Activated CD4-positive, alpha-beta T cell treated with anti-CD3 and anti-CD28 coated beads for 36 hours (primary cell): ENCODE measurements around the gene FOXJ3. TPM values are rescaled to one million over a fixed set of nuclear protein-coding genes. Genes with fewer than 3 reads are reported as not detected.

Experiments used
- ATAC-seq: fragments of 200-7000 bp; cut with Tn5 transposase; one replicate; pipeline ENCODE4 v1.10.0; 2021; ENCODE audit warnings: mild to moderate bottlenecking, moderate library complexity
- CTCF ChIA-PET: fragments of 350-600 bp; sonication (Branson Sonifier 250); formaldehyde crosslinking; loops from one replicate; lab custom pipeline; 2021; ENCODE audit warnings: antibody characterized with exemption; lab: Charles Lee
- POLR2A ChIA-PET: fragments of 350-600 bp; sonication (Branson Sonifier 250); formaldehyde crosslinking; loops from one replicate; lab custom pipeline; 2021; ENCODE audit warnings: antibody characterized with exemption, inconsistent platforms; lab: Charles Lee
- DNase-seq: peaks from one replicate; pipeline ENCODE4 v3.0.0-alpha.2; 2020
- H3K27ac Mint-ChIP-seq: one replicate; pipeline ENCODE4 v1.8.0; 2021; ENCODE audit warnings: mixed read lengths
- H3K27me3 Mint-ChIP-seq: one replicate; pipeline ENCODE4 v1.8.0; 2021; ENCODE audit warnings: mixed read lengths
- H3K36me3 Mint-ChIP-seq: one replicate; pipeline ENCODE4 v1.8.0; 2021; ENCODE audit warnings: low read depth, mixed read lengths
- H3K4me1 Mint-ChIP-seq: one replicate; pipeline ENCODE4 v1.8.0; 2021; ENCODE audit warnings: mixed read lengths
- H3K4me3 Mint-ChIP-seq: one replicate; pipeline ENCODE4 v1.8.0; 2021; ENCODE audit warnings: mild to moderate bottlenecking, moderate library complexity, mixed read lengths
- H3K9me3 Mint-ChIP-seq: one replicate; pipeline ENCODE4 v1.8.0; 2021; ENCODE audit warnings: low read depth, mixed read lengths
- intact Hi-C, 2 experiments: fragments of 100-400 bp; cut with DNase I in 1 of 2; cut with micrococcal nuclease in 1 of 2; formaldehyde crosslinking; loops; one replicate each; pipeline versions ENCODE4 v1.14.2 to v1.15.1; 2022 to 2024; cut with DNase I, micrococcal nuclease
- total RNA-seq, 2 experiments: library from RNA; stranded (reverse); gene quantifications; one replicate each; pipeline ENCODE4 v1.2.3, GENCODE V29; 2021

FOXJ3 gene
- total RNA-seq, 2 experiments from 2014 or later = 44.1 to 54.0 TPM

GRCh38 chr1:42319871-42320484, 15.1 kb downstream of the FOXJ3 start:
- H3K4me1 Mint-ChIP-seq = peaks cover 86% of the 10 kb centered on the region
- intact Hi-C loops = no loop called here
- H3K36me3 Mint-ChIP-seq = peaks cover 12% of the 10 kb centered on the region
- H3K9me3 Mint-ChIP-seq = no peaks in the 10 kb centered on the region
- peak; percentile 30 for ATAC-seq
- no peaks in the 10 kb centered on the region for H3K27me3 Mint-ChIP-seq
- ChIA-PET POLR2A (interaction anchor here (0.5 kb wide), 1 partner anchor 61 kb away, joined by 3 read pairs; no protein-coding TSS in a partner anchor), CTCF (interaction anchor here (0.8 kb wide), 1 partner anchor 156 kb away, joined by 3 read pairs; no protein-coding TSS in a partner anchor)
- peak; percentile 27 for DNase-seq
- H3K4me3 Mint-ChIP-seq = peak overlapping the region; percentile 55
- H3K27ac Mint-ChIP-seq = peak overlapping the region; percentile 93

GRCh38 chr1:42319128-42319851, 15.7 kb downstream of the FOXJ3 start:
- Mint-ChIP-seq H3K9me3 (no peaks in the 10 kb centered on the region), H3K27me3 (no peaks in the 10 kb centered on the region), H3K4me3 (peak overlapping the region; percentile 55), H3K36me3 (peaks cover 12% of the 10 kb centered on the region), H3K27ac (peak overlapping the region; percentile 93), H3K4me1 (peaks cover 88% of the 10 kb centered on the region)
- CTCF ChIA-PET = interaction anchor here (0.8 kb wide), 1 partner anchor 155 kb away, joined by 3 read pairs; no protein-coding TSS in a partner anchor
- ATAC-seq (peak; percentile 52), DNase-seq (peak; percentile 41)
- POLR2A ChIA-PET = no interaction called here
- intact Hi-C loops = no loop called here

- CTCF ChIA-PET = no interaction called here
- intact Hi-C loops = no loop called here
- ATAC-seq (no peak), DNase-seq (no peak)
- Mint-ChIP-seq H3K36me3 (peaks cover 12% of the 10 kb centered on the region), H3K27ac (peak overlapping the region; percentile 93), H3K4me3 (no peak overlapping the region), H3K9me3 (no peaks in the 10 kb centered on the region), H3K27me3 (no peaks in the 10 kb centered on the region), H3K4me1 (peaks cover 94% of the 10 kb centered on the region)
- POLR2A ChIA-PET = no interaction called here
Observed at GRCh38 chr1:42318601-42319000, 16.4 kb downstream of the FOXJ3 start.

- Mint-ChIP-seq H3K4me3 (no peak overlapping the region), H3K36me3 (peaks cover 9% of the 10 kb centered on the region), H3K27me3 (no peaks in the 10 kb centered on the region), H3K27ac (peak overlapping the region; percentile 72), H3K9me3 (no peaks in the 10 kb centered on the region), H3K4me1 (peaks cover 92% of the 10 kb centered on the region)
- POLR2A ChIA-PET = interaction anchor here (0.6 to 0.7 kb wide), 2 partner anchors 11 to 12 kb away, joined by 4 to 5 read pairs; no protein-coding TSS in a partner anchor
- intact Hi-C loops = no loop called here
- DNase-seq (no peak), ATAC-seq (no peak)
- CTCF ChIA-PET = interaction anchor here (0.7 to 1.1 kb wide), 3 partner anchors 16 to 20 kb away, joined by 3 to 4 read pairs (median 3); no protein-coding TSS in a partner anchor
Observed at GRCh38 chr1:42317308-42317707, 17.7 kb downstream of the FOXJ3 start.

GRCh38 chr1:42316292-42316691, 18.7 kb downstream of the FOXJ3 start:
- no peak overlapping the region for H3K27ac Mint-ChIP-seq
- H3K9me3 Mint-ChIP-seq = no peaks in the 10 kb centered on the region
- H3K27me3 Mint-ChIP-seq = no peaks in the 10 kb centered on the region
- intact Hi-C loops = no loop called here
- H3K4me1 Mint-ChIP-seq = peaks cover 92% of the 10 kb centered on the region
- H3K4me3 Mint-ChIP-seq = no peak overlapping the region
- CTCF ChIA-PET = interaction anchor here (0.6 to 1.1 kb wide), 3 partner anchors 9 to 34 kb away, joined by 3 to 4 read pairs (median 4); no protein-coding TSS in a partner anchor
- POLR2A ChIA-PET = no interaction called here
- peaks cover 6% of the 10 kb centered on the region for H3K36me3 Mint-ChIP-seq
- ATAC-seq = no peak
- no peak for DNase-seq

- DNase-seq (no peak), ATAC-seq (no peak)
- peaks cover 9% of the 10 kb centered on the region for H3K36me3 Mint-ChIP-seq
- no peak overlapping the region for H3K4me3 Mint-ChIP-seq
- H3K27ac Mint-ChIP-seq = no peak overlapping the region
- POLR2A ChIA-PET = no interaction called here
- CTCF ChIA-PET = interaction anchor here (0.6 to 1.0 kb wide), 3 partner anchors 8 to 33 kb away, joined by 3 to 4 read pairs (median 3); no protein-coding TSS in a partner anchor
- peaks cover 89% of the 10 kb centered on the region for H3K4me1 Mint-ChIP-seq
- no peaks in the 10 kb centered on the region for H3K9me3 Mint-ChIP-seq
- H3K27me3 Mint-ChIP-seq = no peaks in the 10 kb centered on the region
- intact Hi-C loops = no loop called here
Observed at GRCh38 chr1:42315500-42315899, 19.5 kb downstream of the FOXJ3 start.

- peaks cover 82% of the 10 kb centered on the region for H3K4me1 Mint-ChIP-seq
- ATAC-seq (no peak), DNase-seq (no peak)
- H3K27ac Mint-ChIP-seq = no peak overlapping the region
- intact Hi-C loops = no loop called here
- ChIA-PET POLR2A (no interaction called here), CTCF (interaction anchor here (0.7 to 1.0 kb wide), 2 partner anchors 9 to 15 kb away, joined by 3 to 4 read pairs; no protein-coding TSS in a partner anchor)
- H3K9me3 Mint-ChIP-seq = no peaks in the 10 kb centered on the region
- H3K4me3 Mint-ChIP-seq = no peak overlapping the region
- no peaks in the 10 kb centered on the region for H3K27me3 Mint-ChIP-seq
- H3K36me3 Mint-ChIP-seq = peaks cover 18% of the 10 kb centered on the region
Observed at GRCh38 chr1:42313970-42314369, 21.1 kb downstream of the FOXJ3 start.

- POLR2A ChIA-PET = no interaction called here
- no peak overlapping the region for H3K27ac Mint-ChIP-seq
- ATAC-seq (no peak), DNase-seq (no peak)
- intact Hi-C loops = no loop called here
- CTCF ChIA-PET = interaction anchor here (0.7 kb wide), 1 partner anchor 579 kb away, joined by 3 read pairs; no protein-coding TSS in a partner anchor
- no peaks in the 10 kb centered on the region for H3K27me3 Mint-ChIP-seq
- no peak overlapping the region for H3K4me3 Mint-ChIP-seq
- H3K4me1 Mint-ChIP-seq = peaks cover 78% of the 10 kb centered on the region
- H3K36me3 Mint-ChIP-seq = peaks cover 18% of the 10 kb centered on the region
- H3K9me3 Mint-ChIP-seq = no peaks in the 10 kb centered on the region
Observed at GRCh38 chr1:42312576-42313212, 22.3 kb downstream of the FOXJ3 start.

- Mint-ChIP-seq H3K36me3 (peaks cover 20% of the 10 kb centered on the region), H3K27ac (no peak overlapping the region), H3K4me3 (no peak overlapping the region), H3K9me3 (no peaks in the 10 kb centered on the region), H3K27me3 (no peaks in the 10 kb centered on the region), H3K4me1 (peaks cover 71% of the 10 kb centered on the region)
- intact Hi-C loops = no loop called here
- DNase-seq (peak; percentile 15), ATAC-seq (peak; percentile 42)
- POLR2A ChIA-PET = no interaction called here
- CTCF ChIA-PET = no interaction called here
Observed at GRCh38 chr1:42311897-42312296, 23.1 kb downstream of the FOXJ3 start.

- DNase-seq (no peak), ATAC-seq (peak; percentile 87)
- H3K4me3 Mint-ChIP-seq = no peak overlapping the region
- CTCF ChIA-PET = no interaction called here
- no peaks in the 10 kb centered on the region for H3K9me3 Mint-ChIP-seq
- POLR2A ChIA-PET = no interaction called here
- H3K4me1 Mint-ChIP-seq = peaks cover 64% of the 10 kb centered on the region
- intact Hi-C loops = no loop called here
- H3K27me3 Mint-ChIP-seq = no peaks in the 10 kb centered on the region
- no peak overlapping the region for H3K27ac Mint-ChIP-seq
- H3K36me3 Mint-ChIP-seq = peaks cover 19% of the 10 kb centered on the region
Observed at GRCh38 chr1:42311138-42311537, 23.9 kb downstream of the FOXJ3 start.

GRCh38 chr1:42306977-42307376, 28.1 kb downstream of the FOXJ3 start:
- CTCF ChIA-PET = interaction anchor here (0.6 kb wide), 1 partner anchor 253 kb away, joined by 3 read pairs; no protein-coding TSS in a partner anchor
- POLR2A ChIA-PET = interaction anchor here (0.6 kb wide), 1 partner anchor 456 kb away, joined by 3 read pairs; no protein-coding TSS in a partner anchor

More at GRCh38 chr1:42306977-42307376, 28.1 kb downstream of the FOXJ3 start:
- Mint-ChIP-seq H3K36me3 (peaks cover 47% of the 10 kb centered on the region), H3K27ac (no peak overlapping the region), H3K4me3 (no peak overlapping the region), H3K4me1 (peaks cover 25% of the 10 kb centered on the region), H3K27me3 (no peaks in the 10 kb centered on the region), H3K9me3 (peaks cover 6% of the 10 kb centered on the region)
- no peak for ATAC-seq
- intact Hi-C loops = no loop called here
- no peak for DNase-seq
